GM06990 (cell line): ENCODE data around the gene WNT4.

Source experiments
- DNase-seq: peaks from one replicate; pipeline ENCODE4 v3.0.0-alpha.2; 2011; ENCODE audit not compliant: insufficient read length; ENCODE audit errors: extremely low read depth
- H3K27me3 ChIP-seq: replicated peaks from 2 replicates; pipeline ENCODE4 v1.6.0; 2011; ENCODE audit warnings: low read length; ENCODE audit not compliant: control insufficient read depth, insufficient read depth
- H3K36me3 ChIP-seq: 2 replicates; pipeline ENCODE4 v1.5.1; 2011; ENCODE audit warnings: low read length; ENCODE audit not compliant: control insufficient read depth, insufficient read depth
- H3K4me3 ChIP-seq: replicated peaks from 2 replicates; pipeline ENCODE4 v1.5.1; 2011; ENCODE audit warnings: low read depth, mild to moderate bottlenecking, control low read depth, low read length
- CTCF ChIP-seq: IDR thresholded peaks from 2 replicates; pipeline ENCODE4 v1.5.1; 2011; ENCODE audit warnings: low read length, control low read depth, mild to moderate bottlenecking, inconsistent platforms; ENCODE audit not compliant: insufficient read depth, poor library complexity, severe bottlenecking

Gene WNT4

DNA sequence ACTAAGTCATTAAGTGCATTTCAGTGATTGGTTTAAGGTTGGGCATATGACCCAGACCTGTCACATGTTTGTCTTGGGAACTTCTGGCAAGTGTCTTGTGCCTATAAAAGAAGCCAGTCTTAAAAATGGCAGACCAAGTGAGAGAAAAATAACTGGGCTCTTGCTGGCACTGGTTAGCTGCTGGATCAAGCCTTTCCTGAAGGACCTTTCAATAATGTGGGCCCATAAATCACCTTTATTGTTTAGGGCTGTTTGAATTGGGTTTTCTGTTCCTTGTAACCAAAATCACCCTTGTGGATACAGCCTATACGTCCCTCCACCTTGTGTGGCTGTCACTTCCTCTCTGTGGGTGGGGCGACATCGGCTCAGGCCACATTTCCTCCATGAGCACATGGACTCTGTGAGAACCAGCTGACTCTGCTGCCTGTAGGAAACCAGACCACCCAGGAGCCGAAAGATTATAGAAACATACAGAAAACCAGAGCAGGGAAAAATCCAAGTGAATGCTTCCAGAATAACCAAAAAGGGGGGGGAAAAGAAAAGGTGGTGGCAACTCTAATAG is 25.6 kb upstream of the WNT4 start:
- H3K4me3 ChIP-seq = no peak overlapping the region
- no peak for DNase-seq
- no peaks in the 10 kb centered on the region for H3K36me3 ChIP-seq
- H3K27me3 ChIP-seq = no peaks in the 10 kb centered on the region
- TF ChIP-seq CTCF = no peak

DNA sequence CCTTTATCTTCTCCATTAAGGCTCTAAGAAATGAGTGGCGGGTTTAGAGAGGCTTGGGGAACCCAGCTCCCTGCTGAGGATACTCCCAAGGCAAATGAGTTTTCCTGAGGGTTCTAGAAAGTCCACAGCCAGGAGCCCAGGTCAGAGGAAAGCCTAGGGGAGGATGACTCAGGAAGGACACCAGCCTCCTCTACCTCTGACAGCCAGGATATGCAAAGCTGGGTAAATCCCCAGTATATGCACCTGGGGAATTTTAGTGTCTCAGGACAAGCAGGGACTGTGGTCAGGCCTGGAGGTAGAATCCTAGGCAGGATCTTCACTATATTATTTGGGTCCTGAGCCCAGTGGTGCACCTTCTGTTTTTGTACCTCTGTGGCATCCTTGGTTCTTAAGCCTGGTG is 23.5 kb upstream of the WNT4 start:
- H3K36me3 ChIP-seq = no peaks in the 10 kb centered on the region
- TF ChIP-seq CTCF = no peak
- no peak for DNase-seq
- H3K4me3 ChIP-seq = no peak overlapping the region
- no peaks in the 10 kb centered on the region; the same call in 1 of the 2 replicates for H3K27me3 ChIP-seq

- no peaks in the 10 kb centered on the region for H3K36me3 ChIP-seq
- no peaks in the 10 kb centered on the region; the same call in 1 of the 2 replicates for H3K27me3 ChIP-seq
- no peak for TF ChIP-seq CTCF
- no peak for DNase-seq
- no peak overlapping the region for H3K4me3 ChIP-seq
These were observed 22.2 kb upstream of the WNT4 start for GRCh38 chr1:22164841-22165808.

GRCh38 chr1:22163564-22163963 is 20.7 kb upstream of the WNT4 start:
- no peaks in the 10 kb centered on the region for H3K36me3 ChIP-seq
- H3K4me3 ChIP-seq = no peak overlapping the region
- no peak for TF ChIP-seq CTCF
- no peaks in the 10 kb centered on the region; the same call in 1 of the 2 replicates for H3K27me3 ChIP-seq
- DNase-seq = no peak

DNA sequence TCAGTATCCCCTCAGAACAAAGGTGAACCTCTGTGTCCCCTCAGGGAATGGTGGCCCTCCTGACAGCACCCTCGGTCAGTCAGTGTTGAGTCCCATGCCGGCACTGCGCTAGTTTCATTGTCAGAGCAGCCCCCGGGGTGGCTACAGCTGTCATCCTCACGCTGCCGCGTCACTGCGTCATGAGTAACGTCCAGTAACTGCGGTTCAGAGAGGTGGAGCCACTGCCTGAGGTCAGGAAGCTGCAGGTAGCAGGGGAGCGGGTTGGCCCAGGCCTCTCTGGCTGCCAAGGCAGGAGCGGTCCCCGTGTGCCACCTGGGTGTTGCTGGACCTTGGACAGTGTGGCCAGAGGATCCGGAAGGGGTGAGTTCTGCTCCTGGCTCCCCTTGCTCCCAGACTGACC is 20.2 kb upstream of the WNT4 start:
- no peak for DNase-seq
- H3K36me3 ChIP-seq = no peaks in the 10 kb centered on the region
- no peak overlapping the region for H3K4me3 ChIP-seq
- no peak for TF ChIP-seq CTCF
- no peaks in the 10 kb centered on the region; the same call in 1 of the 2 replicates for H3K27me3 ChIP-seq
